ENCODE data around the gene PEX14. TPM values are rescaled to one million over a fixed set of nuclear protein-coding genes. Genes with fewer than 3 reads are reported as not detected.
A peak's percentile ranks its signal among the peaks of the same experiment; 100 is the strongest.
"Not testable (repeated sequence)": the region's sequence is repeated elsewhere in the genome, so short reads cannot be mapped to it uniquely, and the experiment has no call there.

PEX14 gene
- total RNA-seq, 1 donor from 2014 or later: 31.4 TPM

GRCh38 chr1:10451287-10451686, 23.5 kb upstream of the PEX14 start:
- TF ChIP-seq, protein P1, sequence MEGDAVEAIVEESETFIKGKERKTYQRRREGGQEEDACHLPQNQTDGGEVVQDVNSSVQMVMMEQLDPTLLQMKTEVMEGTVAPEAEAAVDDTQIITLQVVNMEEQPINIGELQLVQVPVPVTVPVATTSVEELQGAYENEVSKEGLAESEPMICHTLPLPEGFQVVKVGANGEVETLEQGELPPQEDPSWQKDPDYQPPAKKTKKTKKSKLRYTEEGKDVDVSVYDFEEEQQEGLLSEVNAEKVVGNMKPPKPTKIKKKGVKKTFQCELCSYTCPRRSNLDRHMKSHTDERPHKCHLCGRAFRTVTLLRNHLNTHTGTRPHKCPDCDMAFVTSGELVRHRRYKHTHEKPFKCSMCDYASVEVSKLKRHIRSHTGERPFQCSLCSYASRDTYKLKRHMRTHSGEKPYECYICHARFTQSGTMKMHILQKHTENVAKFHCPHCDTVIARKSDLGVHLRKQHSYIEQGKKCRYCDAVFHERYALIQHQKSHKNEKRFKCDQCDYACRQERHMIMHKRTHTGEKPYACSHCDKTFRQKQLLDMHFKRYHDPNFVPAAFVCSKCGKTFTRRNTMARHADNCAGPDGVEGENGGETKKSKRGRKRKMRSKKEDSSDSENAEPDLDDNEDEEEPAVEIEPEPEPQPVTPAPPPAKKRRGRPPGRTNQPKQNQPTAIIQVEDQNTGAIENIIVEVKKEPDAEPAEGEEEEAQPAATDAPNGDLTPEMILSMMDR (IDR thresholded peaks at IDR 0.05; ENCODE audit: unreplicated experiment): no peak
- H3K9me3 Mint-ChIP-seq: no peaks in the 10 kb centered on the region
- peak overlapping the region; percentile 42 for H3K4me3 Mint-ChIP-seq
- H3K27ac Mint-ChIP-seq: peak overlapping the region; percentile 57
- DNase-seq (ENCODE audit: low spot score in 2 of 2, unreplicated experiment in 2 of 2): peak in 1 of 2 experiments; percentile 33
- H3K36me3 Mint-ChIP-seq: peaks cover 2% of the 10 kb centered on the region
- no peaks in the 10 kb centered on the region for H3K27me3 Mint-ChIP-seq (ENCODE audit: low read depth)
- H3K4me1 Mint-ChIP-seq: peaks cover 29% of the 10 kb centered on the region

GRCh38 chr1:10456048-10456447, 18.7 kb upstream of the PEX14 start:
- no peak overlapping the region for H3K4me3 Mint-ChIP-seq
- no peaks in the 10 kb centered on the region for H3K27me3 Mint-ChIP-seq (ENCODE audit: low read depth)
- TF ChIP-seq, protein P1 (IDR thresholded peaks at IDR 0.05; ENCODE audit: unreplicated experiment): no peak
- H3K4me1 Mint-ChIP-seq: peaks cover 22% of the 10 kb centered on the region
- DNase-seq (ENCODE audit: low spot score in 2 of 2, unreplicated experiment in 2 of 2): no peak
- peaks cover 3% of the 10 kb centered on the region for H3K36me3 Mint-ChIP-seq
- no peaks in the 10 kb centered on the region for H3K9me3 Mint-ChIP-seq
- H3K27ac Mint-ChIP-seq: peak overlapping the region; percentile 76

DNA sequence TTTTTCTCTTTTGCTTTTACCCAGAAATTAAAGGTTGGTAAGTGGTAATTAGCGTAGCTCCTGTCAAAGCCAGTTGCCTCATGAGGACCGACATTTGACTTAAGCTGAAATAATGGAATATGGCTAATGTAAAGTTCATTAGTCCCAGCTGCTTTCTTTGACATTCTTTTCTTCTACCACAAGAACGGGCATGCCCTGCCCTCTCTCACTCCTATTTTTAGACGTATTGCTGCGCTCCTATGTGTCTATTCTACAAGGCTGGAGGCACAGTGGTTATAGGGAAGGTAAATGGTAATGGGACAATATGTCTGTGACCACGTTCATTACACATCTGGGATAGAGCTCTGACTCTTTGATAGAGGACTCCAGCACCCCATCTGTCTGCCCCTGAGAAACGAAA, 18.1 kb upstream of the PEX14 start:
- Mint-ChIP-seq H3K36me3 (peaks cover 9% of the 10 kb centered on the region), H3K9me3 (no peaks in the 10 kb centered on the region), H3K27me3 (ENCODE audit: low read depth) (no peaks in the 10 kb centered on the region), H3K4me3 (no peak overlapping the region), H3K4me1 (peaks cover 16% of the 10 kb centered on the region), H3K27ac (peak overlapping the region; percentile 88)
- TF ChIP-seq, protein P1 (IDR thresholded peaks at IDR 0.05; ENCODE audit: unreplicated experiment): no peak
- no peak for DNase-seq (ENCODE audit: low spot score in 2 of 2, unreplicated experiment in 2 of 2)

GRCh38 chr1:10457462-10457861, 17.3 kb upstream of the PEX14 start:
- peak overlapping the region; percentile 43 for H3K27ac Mint-ChIP-seq
- H3K27me3 Mint-ChIP-seq (ENCODE audit: low read depth); H3K9me3 Mint-ChIP-seq; DNase-seq (ENCODE audit: low spot score in 2 of 2, unreplicated experiment in 2 of 2); H3K4me3 Mint-ChIP-seq: not testable (repeated sequence)
- peaks cover 13% of the 10 kb centered on the region for H3K36me3 Mint-ChIP-seq
- H3K4me1 Mint-ChIP-seq: peaks cover 14% of the 10 kb centered on the region

- peaks cover 17% of the 10 kb centered on the region for H3K36me3 Mint-ChIP-seq
- no peak overlapping the region for H3K4me3 Mint-ChIP-seq
- no peak for DNase-seq (ENCODE audit: low spot score in 2 of 2, unreplicated experiment in 2 of 2)
- H3K27me3 Mint-ChIP-seq (ENCODE audit: low read depth): no peaks in the 10 kb centered on the region
- TF ChIP-seq, protein P1 (IDR thresholded peaks at IDR 0.05; ENCODE audit: unreplicated experiment): no peak
- H3K9me3 Mint-ChIP-seq: no peaks in the 10 kb centered on the region
- H3K27ac Mint-ChIP-seq: peak overlapping the region; percentile 43
- H3K4me1 Mint-ChIP-seq: peaks cover 14% of the 10 kb centered on the region
Measured at GRCh38 chr1:10457875-10458274, 16.9 kb upstream of the PEX14 start.

- Mint-ChIP-seq H3K27me3 (ENCODE audit: low read depth) (no peaks in the 10 kb centered on the region), H3K4me1 (peaks cover 14% of the 10 kb centered on the region), H3K36me3 (peaks cover 25% of the 10 kb centered on the region), H3K4me3 (no peak overlapping the region), H3K9me3 (no peaks in the 10 kb centered on the region), H3K27ac (peak overlapping the region; percentile 87)
- DNase-seq (ENCODE audit: low spot score in 2 of 2, unreplicated experiment in 2 of 2): no peak
- TF ChIP-seq, protein P1 (IDR thresholded peaks at IDR 0.05; ENCODE audit: unreplicated experiment): no peak
Measured at GRCh38 chr1:10459184-10459583, 15.6 kb upstream of the PEX14 start.

Data from mesothelial cell of epicardium (in vitro differentiated cells).